GM18498 (cell line): Measurements from ENCODE around the gene SCARB1.

ENCODE experiments used
- ATAC-seq: cut with Tn5 transposase; IDR thresholded peaks from one replicate; pipeline ENCODE4 v1.9.1; 2021; ENCODE audit warnings: mild to moderate bottlenecking, moderate library complexity; ENCODE audit not compliant: unreplicated experiment

Gene SCARB1

DNA sequence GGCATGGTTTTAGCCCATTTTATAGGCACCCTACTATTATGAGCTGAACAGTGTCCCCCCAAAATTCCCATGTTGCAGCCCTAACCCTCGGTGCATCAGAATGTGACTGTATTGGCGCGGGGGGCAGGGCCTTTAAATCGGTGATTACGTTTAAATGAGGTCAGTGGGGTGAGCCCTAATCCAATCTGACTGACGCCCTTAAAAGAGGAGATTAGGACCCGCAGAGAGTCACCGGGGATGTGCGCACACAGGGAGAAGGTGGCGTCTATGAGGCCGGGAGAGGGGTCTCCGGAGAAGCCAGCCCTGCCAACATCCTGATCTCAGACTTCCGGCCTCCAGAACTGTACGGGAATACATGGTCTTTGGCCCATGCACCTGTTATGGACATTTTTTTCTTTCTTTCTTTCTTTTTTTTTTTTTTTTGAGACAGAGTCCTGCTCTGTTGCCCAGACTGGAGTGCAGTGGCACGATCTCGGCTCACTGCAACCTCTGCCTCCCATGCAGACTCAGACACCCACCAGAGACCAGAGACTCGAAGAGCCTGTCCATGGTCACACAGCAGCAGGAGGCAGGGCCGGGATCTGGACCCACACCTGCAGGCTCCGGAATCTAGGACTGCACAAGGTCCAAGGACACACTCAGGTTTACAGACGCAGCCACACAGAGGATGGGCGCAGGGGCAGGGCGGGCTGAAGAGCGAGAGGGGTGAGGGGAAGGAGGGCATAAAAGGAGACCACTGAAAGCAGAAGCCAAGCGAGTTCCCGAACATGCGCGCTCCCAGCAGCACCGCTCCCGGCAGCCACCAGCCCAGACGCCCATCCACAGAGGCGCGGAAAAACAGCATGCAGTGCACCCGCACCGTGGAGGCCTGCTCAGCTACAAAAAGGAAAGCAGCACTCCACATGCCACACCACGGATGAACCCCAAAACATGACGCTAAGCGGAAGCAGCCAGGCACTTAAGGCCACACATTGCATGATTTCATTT lies 19.0 kb downstream of the SCARB1 start:
- ATAC-seq: no peak

DNA sequence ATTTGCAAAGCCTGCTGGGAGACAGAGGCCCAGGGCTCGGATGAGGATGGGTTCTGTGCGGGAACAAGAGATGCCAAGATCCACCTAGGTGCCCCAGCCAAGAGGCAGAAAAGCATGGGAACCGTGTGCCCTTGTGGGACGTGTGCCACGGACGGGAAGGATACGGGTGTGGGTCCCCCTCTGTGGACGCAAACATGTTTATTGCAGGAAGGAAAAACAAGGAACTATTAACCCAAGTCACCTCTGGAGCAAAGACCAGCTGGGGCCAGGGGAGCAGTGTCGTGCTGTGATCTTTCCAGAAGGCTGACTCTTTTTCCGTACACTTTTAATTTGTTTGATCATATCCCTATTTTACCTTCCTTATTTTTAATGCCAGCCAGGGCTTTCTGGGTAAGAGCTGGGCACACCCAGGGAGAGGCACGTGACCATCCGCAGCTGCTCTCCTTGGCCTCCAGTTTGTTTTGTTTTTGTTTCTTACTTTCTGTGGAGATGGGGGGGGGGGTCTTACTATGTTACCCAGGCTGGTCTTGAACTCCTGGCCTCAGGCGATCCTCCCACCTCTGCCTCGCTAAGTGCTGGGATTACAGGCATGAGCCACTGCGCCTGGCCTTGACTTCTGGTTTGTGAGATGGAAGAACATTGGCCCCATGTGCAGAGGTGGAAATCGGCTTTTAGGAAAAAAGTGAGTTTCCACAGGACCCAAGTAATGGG lies 20.7 kb downstream of the SCARB1 start:
- ATAC-seq: no peak

DNA sequence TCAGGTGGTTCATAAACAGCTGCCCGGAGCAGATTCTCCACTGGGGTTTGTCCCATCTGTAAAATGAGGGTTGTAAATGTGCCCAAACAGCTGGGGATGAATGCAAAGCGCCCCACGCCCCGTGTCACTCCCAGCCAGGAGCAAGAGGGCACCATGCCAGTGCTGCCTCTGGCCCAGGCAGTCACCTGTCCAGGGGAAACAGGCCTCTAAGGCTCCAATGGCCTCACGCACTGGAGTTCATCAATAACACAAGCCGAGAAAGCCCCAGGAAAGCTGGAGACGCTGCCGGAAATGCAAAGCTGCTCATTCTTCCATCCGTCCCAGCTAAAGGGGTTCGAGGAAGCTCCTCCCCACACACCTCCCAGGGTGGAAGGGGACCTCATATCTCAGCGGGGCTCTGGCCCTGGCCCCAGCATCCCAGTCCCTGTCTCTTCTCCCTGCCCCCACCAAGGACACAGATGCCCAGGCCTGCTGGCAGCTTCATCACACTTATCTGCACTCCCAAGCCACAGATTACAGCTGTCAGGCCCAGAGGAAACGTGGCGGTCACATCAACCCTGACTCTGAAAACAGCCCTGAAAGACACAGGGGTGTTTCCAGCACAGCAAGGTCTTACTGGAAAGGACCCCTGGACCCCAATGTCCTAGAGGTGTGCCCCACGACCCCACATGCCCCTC lies 21.5 kb downstream of the SCARB1 start:
- no peak for ATAC-seq

DNA sequence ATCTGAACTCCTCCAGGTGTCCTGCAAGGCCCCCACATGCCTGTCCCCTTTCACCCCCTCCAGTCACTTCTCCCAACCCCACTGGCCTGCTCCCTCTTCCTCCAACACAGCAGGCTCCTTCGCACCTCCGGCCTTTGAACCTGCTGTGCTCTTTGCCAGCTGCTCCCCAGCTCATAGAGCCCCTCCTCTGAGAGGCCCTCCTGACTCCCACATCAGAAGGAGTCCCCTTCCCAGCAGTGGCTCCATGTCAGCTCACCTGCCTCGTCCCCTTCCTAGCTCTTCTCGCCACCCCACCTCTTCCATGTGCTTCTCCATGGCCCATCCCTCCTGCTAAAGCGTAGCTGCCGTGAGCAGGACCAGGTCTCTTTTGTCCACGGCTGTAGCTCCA lies 22.1 kb downstream of the SCARB1 start:
- no peak for ATAC-seq

DNA sequence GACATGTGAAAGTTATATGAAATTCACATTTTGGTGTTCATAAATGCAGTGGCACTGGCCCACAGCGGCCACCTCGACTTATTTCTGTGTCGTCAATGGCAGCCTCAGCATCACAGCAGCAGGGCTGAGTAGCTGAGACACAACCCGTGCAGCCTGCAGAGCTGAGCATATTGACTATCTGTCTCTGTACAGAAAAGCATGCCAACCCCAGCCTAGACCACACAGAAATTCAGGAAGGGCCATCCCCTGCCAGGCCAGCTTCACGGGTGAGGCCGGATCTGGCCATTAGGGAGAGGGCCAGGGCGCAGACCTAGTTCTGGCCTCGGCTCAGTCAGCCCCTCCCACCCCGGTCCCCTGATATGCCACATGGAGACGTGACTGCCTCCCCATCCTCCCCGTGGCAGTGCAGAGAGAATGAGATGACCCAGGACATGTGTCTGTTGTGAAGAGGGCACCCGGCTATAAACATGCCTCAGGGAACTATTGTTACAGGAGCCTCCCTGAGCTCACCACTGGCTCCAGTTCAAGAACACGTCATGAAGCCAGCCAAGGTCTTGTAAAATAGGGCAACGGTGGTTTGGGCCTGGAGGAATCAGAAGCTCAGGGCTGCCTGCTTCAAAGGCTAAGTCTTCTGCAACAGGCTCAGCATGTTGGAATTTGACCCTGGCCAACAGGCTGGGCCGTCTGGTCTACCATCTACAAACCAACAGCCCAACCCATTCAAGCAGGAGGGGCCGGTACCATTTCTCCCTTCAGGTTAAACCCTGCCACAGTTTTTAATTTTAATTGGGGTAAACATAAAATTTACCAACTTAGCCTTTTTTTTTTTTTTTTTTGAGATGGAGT lies 25.5 kb downstream of the SCARB1 start:
- no peak for ATAC-seq

DNA sequence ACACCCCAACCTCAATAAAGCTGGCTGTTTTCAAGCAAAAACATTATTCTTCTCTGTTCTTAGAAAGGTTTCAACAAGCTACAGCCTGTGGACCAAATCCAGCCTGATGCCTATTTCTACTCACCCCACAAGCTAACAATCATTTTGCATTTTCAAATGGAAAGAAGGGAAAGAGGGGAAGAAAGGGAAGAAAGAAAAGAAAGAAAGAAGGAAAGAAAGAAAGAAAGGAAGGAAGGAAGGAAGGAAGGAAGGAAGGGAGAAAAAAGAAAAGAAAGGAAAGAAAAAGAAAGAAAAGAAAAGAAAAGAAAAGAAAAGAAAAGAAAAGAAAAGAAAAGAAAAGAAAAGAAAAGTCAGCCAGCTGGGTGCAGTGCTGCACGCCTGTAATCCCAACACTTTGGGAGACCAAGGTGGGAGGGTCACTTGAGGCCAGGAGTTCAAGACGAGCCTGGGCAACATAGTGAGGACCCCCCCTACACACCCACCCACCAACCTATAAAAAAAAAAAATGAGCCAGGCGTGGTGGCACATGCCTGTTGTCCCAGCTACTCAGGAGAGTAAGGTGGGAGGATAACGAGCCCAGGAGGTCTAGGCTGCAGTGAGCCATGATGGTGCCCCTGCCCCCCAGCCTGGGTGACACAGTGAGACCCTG lies 26.3 kb downstream of the SCARB1 start:
- ATAC-seq: no peak

DNA sequence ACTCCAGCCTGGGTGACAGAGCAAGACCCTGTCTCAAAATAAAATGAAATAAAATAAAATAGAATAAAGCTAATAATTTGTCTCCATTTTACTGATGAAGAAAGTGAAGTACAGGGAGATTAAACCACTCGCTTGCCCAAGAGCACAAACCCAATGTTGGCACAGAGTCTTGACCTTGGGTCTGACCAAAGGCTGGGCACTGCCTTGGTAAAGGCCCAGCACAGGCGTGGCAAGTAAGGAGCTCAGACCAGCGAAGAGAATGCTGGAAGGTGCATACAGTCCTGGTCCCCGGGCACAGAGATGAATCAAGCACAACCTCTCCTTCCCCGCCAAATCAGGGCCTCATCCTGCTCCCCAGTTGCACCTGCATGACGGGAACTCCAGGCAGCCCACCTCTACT lies 26.9 kb downstream of the SCARB1 start:
- ATAC-seq: no peak

DNA sequence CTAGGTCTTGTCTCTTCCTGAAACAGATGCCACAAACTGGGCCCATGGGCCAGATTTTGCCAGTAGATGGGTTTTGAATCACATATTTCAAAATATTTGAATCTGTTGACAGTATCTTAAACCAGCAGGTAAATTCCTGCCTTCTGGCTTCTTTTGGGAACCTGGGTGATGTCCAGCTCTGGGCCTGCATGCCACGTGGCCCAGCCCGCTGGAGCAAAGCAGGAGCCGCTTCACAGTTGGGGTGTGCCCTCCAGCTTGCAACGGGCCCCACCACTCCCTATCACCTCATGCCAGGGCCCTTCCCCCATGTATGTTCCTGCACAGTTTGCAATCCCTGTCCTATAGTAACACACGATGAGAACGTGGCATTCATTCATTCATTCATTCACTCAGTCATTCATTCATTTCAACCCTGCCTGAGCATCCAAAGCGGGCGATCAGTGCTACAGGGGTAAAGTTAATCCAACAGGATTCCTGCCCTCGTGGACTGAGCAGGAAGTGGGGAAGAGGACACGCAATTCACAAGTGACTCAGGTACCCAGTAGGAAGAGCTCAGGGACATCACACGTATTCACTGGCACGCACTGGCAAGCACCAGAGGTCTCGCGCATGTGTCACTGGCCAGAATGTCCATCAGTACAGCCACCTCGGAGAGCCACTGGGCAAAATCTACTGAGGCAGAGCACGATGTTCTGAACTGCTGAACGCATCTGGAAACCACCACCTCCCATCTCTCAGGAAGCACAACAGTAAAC lies 27.8 kb downstream of the SCARB1 start:
- no peak for ATAC-seq

DNA sequence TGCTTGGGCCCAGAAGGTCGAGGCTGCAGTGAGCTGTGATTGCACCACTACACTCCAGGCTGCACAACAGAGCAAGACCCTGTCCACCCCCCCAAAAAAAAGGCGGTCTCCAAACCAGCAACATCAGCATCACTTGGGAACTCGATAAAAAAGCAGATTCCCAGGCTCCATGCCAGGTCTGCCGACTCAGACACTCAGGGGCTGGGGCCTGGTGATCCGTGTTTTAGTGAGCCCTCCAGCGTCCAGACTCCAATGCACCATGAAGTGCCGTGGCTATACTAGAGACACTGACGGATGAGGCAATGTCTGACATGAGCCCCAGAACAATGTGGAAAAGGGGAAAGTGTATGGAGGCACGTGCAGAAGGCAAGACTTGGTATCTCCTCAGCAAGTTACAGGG lies 28.8 kb downstream of the SCARB1 start:
- no peak for ATAC-seq

DNA sequence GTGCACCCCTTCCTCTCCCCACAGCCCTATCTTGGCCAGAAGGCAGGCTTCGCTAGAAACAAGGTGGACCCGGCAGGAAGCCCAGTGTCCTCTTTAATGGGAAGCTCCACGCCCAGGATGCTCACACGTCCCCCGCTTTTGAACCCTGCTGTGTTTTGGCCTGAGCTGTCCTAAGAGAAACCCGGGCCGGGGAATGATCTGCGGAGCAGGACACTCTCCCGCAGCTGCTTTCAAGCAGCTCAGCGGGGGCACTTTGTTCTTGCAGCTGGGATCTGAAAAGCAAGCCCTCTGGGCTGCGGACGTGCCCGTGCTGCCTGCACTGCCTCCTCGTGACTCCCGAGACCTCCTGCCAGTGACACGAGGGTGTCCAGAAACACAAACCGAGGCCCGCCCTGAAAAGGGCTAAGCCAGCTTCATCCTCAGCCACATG lies 30.0 kb downstream of the SCARB1 start:
- no peak for ATAC-seq

DNA sequence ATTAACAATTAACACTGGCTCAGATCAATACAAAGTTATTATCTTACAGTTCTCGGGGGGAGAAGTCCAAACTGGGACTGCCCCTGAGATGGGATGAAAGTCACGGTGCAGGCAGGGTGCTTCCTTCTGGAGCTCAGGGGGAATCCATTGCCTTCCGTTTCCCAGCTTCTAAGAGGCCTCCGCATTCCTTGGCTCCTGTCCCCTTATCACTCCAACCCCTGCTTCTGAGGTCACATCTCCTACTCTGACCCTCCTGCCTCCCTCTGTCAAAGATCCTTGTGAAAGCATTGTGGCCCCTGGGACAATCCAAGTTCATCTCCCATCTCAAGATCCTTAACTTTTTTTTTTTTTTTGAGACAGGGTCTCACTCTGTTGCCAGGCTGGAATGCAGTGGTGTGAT lies 30.8 kb downstream of the SCARB1 start:
- no peak for ATAC-seq

DNA sequence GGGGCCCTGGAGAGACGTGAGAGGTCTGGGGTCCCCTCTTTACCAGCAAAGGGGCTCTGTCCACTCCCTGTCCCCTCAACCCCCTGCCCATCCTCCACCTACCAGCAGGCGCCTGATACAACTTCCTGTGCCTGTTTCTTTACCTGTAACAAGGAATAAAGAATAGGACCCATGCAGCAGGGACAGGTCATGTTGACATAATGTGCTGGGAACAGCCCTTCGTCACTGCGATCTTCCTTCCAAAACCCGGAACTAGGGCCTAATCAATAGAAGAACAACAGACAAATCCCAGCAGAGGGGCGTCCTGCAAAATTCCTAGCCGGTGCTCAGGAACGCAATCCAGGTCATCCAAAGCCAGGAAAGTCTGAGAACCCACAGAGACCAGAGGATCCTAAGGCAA lies 32.1 kb downstream of the SCARB1 start:
- ATAC-seq: no peak

DNA sequence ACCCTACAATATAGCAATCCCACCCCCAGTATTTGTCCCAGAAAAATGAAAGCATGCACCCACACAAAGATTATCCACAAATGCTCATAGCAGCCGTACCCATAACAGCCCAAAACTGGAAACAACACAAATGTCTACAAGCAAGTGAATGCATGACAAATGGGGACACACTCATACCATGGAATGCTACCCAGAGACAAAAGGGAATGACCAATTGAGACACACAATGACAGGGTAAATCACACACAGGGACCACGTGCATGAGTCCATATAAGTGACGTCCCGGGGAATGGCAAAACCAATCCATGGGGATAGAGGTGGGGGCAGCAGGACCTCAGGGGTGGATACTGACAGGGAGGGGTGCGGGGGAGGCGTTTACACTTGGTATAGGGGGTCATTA lies 33.4 kb downstream of the SCARB1 start:
- no peak for ATAC-seq

DNA sequence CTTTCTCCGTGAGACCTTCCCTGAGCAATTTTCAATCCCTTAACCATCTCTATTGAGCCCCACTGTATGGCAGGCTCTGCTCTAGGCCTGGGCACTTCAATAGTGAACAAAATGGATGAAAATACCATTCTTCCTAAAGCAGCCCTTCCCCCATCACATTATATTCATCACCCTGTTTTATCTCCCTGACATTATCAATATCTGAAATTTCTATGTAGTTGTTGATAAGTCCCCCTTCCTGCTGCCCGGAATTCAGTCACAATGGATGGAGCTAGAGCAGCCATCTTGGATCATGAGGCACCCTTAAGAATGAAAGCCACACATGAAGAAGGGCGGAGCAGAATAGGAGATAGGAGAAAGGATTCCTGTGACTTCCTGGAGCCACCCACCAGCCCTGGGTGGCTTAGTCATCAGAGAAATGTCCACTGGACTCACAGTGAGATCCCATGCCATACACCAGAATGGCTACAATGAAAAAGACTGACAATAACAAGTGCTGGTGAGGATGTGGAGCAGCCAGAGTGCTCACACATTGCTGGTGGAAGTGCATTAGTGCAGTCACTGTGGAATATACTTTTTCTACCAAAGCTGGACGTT lies 33.9 kb downstream of the SCARB1 start:
- ATAC-seq: no peak

DNA sequence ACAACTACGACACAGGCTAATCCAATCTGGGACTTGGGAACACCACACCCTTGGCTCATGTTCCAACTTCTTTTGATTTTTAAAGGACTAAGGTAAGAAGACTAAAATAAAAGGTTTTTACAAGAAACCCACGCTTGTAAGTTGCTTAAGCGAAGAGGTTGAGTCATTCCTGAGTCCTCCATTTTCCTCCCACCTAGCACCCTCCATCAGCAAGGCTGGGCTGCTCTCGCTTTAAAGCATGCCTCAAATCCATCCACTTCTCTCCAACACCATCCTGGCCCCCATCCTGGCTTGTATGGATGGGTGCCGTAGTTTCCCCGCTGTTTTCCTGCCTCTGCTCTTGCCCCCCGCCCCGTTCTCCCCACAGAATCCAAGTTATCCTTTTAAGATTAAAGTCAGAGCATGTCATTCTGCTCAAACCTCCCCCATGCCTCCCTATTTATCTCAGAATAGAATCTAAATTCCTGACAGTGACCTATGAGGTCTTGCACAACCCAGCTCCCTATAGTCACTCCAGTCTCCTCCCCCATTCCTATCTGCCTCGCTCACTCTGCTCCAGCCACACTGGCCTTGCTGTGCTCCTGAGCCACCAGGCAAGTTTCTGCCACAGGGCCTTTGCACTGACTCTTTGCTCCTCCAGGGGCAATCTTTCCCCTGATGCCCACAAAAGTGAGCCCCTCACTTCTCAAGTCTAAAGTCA lies 34.5 kb downstream of the SCARB1 start:
- ATAC-seq: no peak

DNA sequence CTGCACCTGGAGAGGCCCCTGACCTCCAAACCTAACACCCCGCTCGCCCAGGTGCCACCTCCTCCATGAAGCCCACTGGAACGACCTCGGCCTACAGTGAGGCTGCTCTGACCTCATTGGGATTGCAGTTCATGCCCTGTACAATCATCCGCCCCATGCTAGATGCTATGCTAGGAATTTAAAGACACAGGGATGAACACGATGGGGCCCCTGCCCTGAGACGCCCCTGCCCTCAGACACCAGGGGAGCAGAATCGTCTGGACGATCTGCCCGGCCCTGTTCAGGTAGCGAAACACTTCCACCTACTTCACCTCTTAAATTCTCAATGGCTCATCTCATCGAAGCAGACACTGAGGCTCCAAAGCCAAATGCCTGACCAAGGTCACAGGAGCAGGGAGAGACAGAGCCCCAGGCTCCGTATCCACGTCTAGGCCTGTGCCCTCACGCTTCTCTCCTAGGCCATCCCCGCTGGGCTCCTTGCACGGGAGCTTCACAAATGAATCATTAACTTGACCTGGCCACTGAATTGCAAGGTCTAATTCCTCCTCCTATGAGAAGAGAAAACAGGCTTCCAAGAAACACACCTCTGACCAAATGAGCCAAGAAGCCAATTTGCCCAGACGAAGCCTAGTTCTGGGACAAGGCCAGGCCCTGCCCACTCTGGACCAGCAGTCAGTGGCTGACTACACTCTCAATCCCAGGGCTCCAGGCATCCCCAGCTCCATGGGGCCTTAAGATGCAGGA lies 35.2 kb downstream of the SCARB1 start:
- ATAC-seq: no peak

DNA sequence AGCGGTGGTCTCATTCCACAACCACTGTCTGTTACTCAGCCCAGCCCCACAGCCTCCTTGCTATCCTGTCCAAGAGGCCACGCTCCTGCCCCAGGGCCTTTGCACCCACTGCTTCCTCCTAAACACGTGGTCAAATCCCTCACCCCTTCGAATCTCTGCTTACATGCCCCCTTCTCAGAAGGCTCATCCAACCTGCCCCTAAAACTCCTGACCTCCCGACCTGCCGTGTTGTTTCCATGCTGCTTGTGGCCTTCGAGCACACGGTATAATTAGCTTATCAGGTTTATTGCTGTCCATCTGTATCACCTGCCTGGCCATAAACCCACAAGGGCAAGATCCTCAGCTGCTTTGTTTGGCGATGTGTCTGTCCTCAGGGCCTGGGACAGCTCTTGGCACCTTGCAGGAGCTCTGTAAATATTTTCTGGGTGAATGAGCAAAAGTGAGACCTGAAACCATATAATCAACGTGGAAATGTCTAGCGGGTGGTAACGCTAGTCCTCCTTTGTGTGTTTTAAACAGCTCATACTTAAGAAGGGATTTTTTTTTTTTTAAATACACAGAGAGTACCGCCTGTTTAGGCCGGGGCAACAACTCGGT lies 36.0 kb downstream of the SCARB1 start:
- ATAC-seq: no peak
